Gastrocnemius medialis (tissue), 4 donors: ENCODE results near the gene CELSR3. TPM values are rescaled to one million over a fixed set of nuclear protein-coding genes. Genes with fewer than 3 reads are reported as not detected.

ENCODE experiments used
- ATAC-seq, 2 donors: fragments of 150-250 bp; one replicate each; pipeline ENCODE4 v1.9.1; 2016
- DNase-seq, 2 donors: peaks; one replicate each; pipeline ENCODE4 v3.0.0-alpha.2; 2019
- H3K27ac ChIP-seq, 4 donors: fragments of 200-600 bp; sonication (generic); 1 replicate in 1 of 4; 2 replicates in 3 of 4; pipeline ENCODE4 v1.5.1; 2016 to 2018; ENCODE audit warnings: mild to moderate bottlenecking in 2 of 4, moderate library complexity in 1 of 4
- H3K27me3 ChIP-seq, 3 donors: fragments of 200-600 bp; sonication (generic) in 2 of 3; 1 replicate in 1 of 3; 2 replicates in 2 of 3; pipeline versions ENCODE4 v1.5.1 to v1.6.0; 2016 to 2019; ENCODE audit warnings: mild to moderate bottlenecking in 1 of 3, moderate library complexity in 1 of 3
- H3K36me3 ChIP-seq, 2 donors: fragments of 200-600 bp; sonication (generic) in 1 of 2; one replicate each; pipeline ENCODE4 v1.5.1; 2017 to 2018
- H3K4me1 ChIP-seq, 2 donors: fragments of 200-600 bp; sonication (generic) in 1 of 2; one replicate each; pipeline ENCODE4 v1.5.1; 2016 to 2017; ENCODE audit warnings: mild to moderate bottlenecking in 2 of 2
- H3K4me3 ChIP-seq, 4 donors: fragments of 200-600 bp; sonication (generic) in 3 of 4; 1 replicate in 1 of 4; 2 replicates in 3 of 4; pipeline ENCODE4 v1.5.1; 2016 to 2019; ENCODE audit warnings: mild to moderate bottlenecking in 2 of 4
- H3K9me3 ChIP-seq, 3 donors: fragments of 200-600 bp; sonication (generic) in 2 of 3; 1 replicate in 1 of 3; 2 replicates in 2 of 3; pipeline ENCODE4 v1.5.1; 2016 to 2019
- CTCF ChIP-seq, 5 experiments: fragments of 450-650 bp in 3 of 5; fragments of 200-600 bp in 2 of 5; sonication (generic) in 2 of 5; IDR thresholded peaks in 4 of 5; conservative IDR thresholded peaks in 1 of 5; 1 replicate in 4 of 5; 2 replicates in 1 of 5; pipeline ENCODE4 v1.5.1; 2016 to 2019; ENCODE audit warnings: antibody characterized with exemption in 5 of 5, mild to moderate bottlenecking in 3 of 5, moderate library complexity in 3 of 5
- POLR2A ChIP-seq, 2 donors: fragments of 450-650 bp; IDR thresholded peaks; one replicate each; pipeline ENCODE4 v1.6.1; 2017; ENCODE audit warnings: antibody characterized with exemption in 2 of 2, mild to moderate bottlenecking in 2 of 2, moderate library complexity in 2 of 2
- in situ Hi-C, 4 donors: fragments of 200-750 bp; cut with MboI; loops; one replicate each; pipeline versions ENCODE4 v1.15.0 to v1.8.0; 2017; ENCODE audit warnings: low sequenced_read_pairs in 4 of 4
- intact Hi-C: fragments of 100-400 bp; cut with DNase I; formaldehyde crosslinking; loops from one replicate; pipeline ENCODE4 v1.15.1; 2023; ENCODE audit warnings: low total_unique reads
- total RNA-seq, 4 donors: library from RNA; depleted of rRNA; stranded (reverse); fragments of >200 nt; gene quantifications; one replicate each; pipeline versions ENCODE4 v1.1.0 to v1.2.3, GENCODE V29; 2016

CELSR3 gene
- total RNA-seq, 4 donors from 2014 or later, result 0.02 to 0.25 (median 0.05) TPM; not detected in 1

- intact Hi-C loops (no loop called here), in situ Hi-C loops (no loop called here)
- peaks cover 0 to 13% of the 10 kb centered on the region in 2 donors for H3K36me3 ChIP-seq
- no peak for ATAC-seq
- no peaks in the 10 kb centered on the region for H3K27me3 ChIP-seq
- H3K9me3 ChIP-seq, result no peaks in the 10 kb centered on the region
- H3K4me1 ChIP-seq, result peaks cover 18 to 29% of the 10 kb centered on the region in 2 donors
- TF ChIP-seq POLR2A (IDR thresholded peaks at IDR 0.05) (no peak), CTCF (IDR thresholded peaks at IDR 0.05 in 4 of 5, conservative IDR thresholded peaks at IDR 0.05 in 1 of 5) (no peak)
- no peak for DNase-seq
- H3K27ac ChIP-seq, result no peak overlapping the region
- H3K4me3 ChIP-seq, result no peak overlapping the region
Observed at GRCh38 chr3:48707157-48707556, 44.5 kb upstream of the CELSR3 start.

GRCh38 chr3:48702320-48702920 lies 39.7 kb upstream of the CELSR3 start:
- Histone ChIP-seq H3K27ac (no peak overlapping the region), H3K4me3 (no peak overlapping the region), H3K36me3 (no peaks in the 10 kb centered on the region), H3K9me3 (no peaks in the 10 kb centered on the region), H3K4me1 (peaks cover 3 to 9% of the 10 kb centered on the region in 2 donors), H3K27me3 (no peaks in the 10 kb centered on the region)
- no peak for DNase-seq
- in situ Hi-C loops (no loop called here), intact Hi-C loops (no loop called here)
- ATAC-seq, result no peak
- TF ChIP-seq CTCF (IDR thresholded peaks at IDR 0.05 in 4 of 5, conservative IDR thresholded peaks at IDR 0.05 in 1 of 5) (no peak), POLR2A (IDR thresholded peaks at IDR 0.05) (no peak)

GRCh38 chr3:48700731-48701405 lies 38.2 kb upstream of the CELSR3 start:
- in situ Hi-C loops (no loop called here), intact Hi-C loops (no loop called here)
- no peak for ATAC-seq
- Histone ChIP-seq H3K4me3 (no peak overlapping the region), H3K4me1 (peaks cover 9% of the 10 kb centered on the region in 2 donors), H3K9me3 (no peaks in the 10 kb centered on the region), H3K27me3 (no peaks in the 10 kb centered on the region), H3K36me3 (no peaks in the 10 kb centered on the region), H3K27ac (no peak overlapping the region)
- no peak for TF ChIP-seq CTCF (IDR thresholded peaks at IDR 0.05 in 4 of 5, conservative IDR thresholded peaks at IDR 0.05 in 1 of 5)
- TF ChIP-seq POLR2A (IDR thresholded peaks at IDR 0.05), result no peak
- no peak for DNase-seq

- Histone ChIP-seq H3K27me3 (no peaks in the 10 kb centered on the region), H3K9me3 (no peaks in the 10 kb centered on the region), H3K36me3 (peaks cover 0 to 14% of the 10 kb centered on the region in 2 donors)
Observed at GRCh38 chr3:48698891-48699290, 36.2 kb upstream of the CELSR3 start.

More at GRCh38 chr3:48698891-48699290, 36.2 kb upstream of the CELSR3 start:
- H3K4me3 ChIP-seq, result no peak overlapping the region
- TF ChIP-seq CTCF (IDR thresholded peaks at IDR 0.05 in 4 of 5, conservative IDR thresholded peaks at IDR 0.05 in 1 of 5) (no peak), POLR2A (IDR thresholded peaks at IDR 0.05) (no peak)
- peaks cover 7 to 9% of the 10 kb centered on the region in 2 donors for H3K4me1 ChIP-seq
- in situ Hi-C loops, result no loop called here
- intact Hi-C loops, result no loop called here
- ATAC-seq (no peak), DNase-seq (no peak)
- no peak overlapping the region for H3K27ac ChIP-seq
